GM12873 (cell line): ENCODE measurements around the gene ADGRD1.

Experiments
- TF ChIP-seq, protein P1 (sequence below): IDR thresholded peaks from 2 replicates; pipeline ENCODE4 v1.5.1; 2012; ENCODE audit warnings: low read depth, mild to moderate bottlenecking, moderate library complexity, low read length, control low read depth; ENCODE audit not compliant: insufficient read depth; ENCODE audit errors: missing control alignments

Gene ADGRD1

DNA sequence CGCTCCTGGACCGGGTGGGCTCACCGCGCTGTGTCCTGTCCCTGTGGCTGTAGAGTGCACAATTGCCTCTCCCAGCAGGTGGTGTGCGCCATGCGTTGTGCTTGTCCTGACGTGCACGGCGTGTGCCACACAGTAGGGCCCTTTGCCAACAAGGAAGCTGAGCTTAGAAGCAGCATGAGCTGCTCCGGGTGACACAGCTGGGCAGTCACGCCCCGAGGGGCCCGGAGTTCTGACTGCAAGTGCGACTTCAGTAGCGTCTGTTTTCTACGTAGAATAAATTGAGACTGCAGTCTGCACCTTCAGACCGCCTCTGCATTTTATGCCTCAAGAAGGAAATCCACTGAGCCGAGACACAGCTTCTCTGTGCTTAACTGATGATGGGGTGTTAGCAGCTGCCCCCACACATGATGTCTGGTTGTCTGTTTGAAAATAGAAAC is 81.6 kb downstream of the ADGRD1 start:
- TF ChIP-seq, protein P1, sequence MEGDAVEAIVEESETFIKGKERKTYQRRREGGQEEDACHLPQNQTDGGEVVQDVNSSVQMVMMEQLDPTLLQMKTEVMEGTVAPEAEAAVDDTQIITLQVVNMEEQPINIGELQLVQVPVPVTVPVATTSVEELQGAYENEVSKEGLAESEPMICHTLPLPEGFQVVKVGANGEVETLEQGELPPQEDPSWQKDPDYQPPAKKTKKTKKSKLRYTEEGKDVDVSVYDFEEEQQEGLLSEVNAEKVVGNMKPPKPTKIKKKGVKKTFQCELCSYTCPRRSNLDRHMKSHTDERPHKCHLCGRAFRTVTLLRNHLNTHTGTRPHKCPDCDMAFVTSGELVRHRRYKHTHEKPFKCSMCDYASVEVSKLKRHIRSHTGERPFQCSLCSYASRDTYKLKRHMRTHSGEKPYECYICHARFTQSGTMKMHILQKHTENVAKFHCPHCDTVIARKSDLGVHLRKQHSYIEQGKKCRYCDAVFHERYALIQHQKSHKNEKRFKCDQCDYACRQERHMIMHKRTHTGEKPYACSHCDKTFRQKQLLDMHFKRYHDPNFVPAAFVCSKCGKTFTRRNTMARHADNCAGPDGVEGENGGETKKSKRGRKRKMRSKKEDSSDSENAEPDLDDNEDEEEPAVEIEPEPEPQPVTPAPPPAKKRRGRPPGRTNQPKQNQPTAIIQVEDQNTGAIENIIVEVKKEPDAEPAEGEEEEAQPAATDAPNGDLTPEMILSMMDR = no peak

DNA sequence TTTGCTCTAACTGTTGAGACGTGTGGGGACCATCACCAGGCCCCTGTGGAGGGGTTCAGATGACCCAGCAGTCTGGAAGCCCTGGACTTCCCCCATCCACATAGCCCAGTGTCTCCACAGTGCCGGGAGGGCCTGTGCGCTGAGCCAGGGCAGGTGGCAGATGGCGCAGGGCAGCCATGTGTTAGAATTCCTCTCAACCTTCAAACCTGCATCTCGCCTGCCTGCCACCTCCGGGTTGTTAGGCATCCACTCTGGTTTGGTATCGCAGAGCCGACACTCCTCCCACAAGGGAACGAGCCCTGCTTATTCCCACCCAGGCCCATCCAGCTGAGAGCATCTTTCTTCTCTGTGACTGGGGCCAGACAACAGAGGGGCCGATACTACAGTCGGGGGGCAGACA is 84.5 kb downstream of the ADGRD1 start:
- TF ChIP-seq, protein P1 = no peak

DNA sequence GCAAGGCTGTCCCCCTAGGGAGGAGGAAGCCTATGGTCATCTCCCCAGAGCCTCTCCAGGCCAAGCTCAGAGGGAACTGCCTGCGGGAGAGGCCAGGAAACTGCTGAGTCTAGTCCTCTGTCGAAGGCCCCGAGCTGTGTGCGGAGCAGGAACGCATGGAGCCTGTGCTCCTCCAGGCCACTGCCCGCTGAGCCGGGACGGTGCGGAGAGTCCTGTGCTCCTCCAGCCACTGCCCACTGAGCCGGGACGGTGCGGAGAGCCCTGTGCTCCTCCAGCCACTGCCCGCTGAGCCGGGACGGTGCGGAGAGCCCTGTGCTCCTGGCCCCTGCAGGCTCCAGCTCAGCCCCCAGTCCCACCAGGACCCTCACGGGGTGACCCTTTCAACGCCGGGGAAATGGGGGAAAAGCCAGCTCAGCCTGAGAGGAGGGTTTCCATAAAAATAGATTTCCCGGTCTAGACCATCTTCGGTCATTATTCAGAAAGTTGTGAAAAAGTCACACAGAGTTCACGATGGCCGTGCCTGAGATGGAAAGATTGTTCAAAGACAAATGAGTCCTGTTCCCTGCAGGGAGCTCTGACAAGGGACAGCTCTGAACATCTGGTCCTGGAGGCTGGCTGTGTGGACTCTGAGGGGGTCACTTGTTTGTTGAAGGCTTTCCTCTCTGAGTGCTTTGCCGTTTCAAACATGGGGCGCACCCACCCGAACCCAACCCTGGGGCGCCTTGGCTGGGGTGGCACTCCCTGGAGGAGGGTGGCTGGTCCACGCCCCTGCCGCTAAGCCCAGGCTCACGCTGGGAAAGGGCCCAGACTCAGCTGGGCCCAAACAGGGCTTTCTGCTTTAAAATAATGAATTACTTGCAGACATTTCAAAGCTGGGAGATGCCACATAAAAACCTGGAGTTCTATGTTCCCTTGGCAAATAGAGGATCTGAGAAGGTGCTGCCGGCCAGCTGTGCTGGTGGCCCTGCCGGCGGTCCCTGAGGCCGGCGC is 85.5 kb downstream of the ADGRD1 start:
- TF ChIP-seq, protein P1 = no peak

DNA sequence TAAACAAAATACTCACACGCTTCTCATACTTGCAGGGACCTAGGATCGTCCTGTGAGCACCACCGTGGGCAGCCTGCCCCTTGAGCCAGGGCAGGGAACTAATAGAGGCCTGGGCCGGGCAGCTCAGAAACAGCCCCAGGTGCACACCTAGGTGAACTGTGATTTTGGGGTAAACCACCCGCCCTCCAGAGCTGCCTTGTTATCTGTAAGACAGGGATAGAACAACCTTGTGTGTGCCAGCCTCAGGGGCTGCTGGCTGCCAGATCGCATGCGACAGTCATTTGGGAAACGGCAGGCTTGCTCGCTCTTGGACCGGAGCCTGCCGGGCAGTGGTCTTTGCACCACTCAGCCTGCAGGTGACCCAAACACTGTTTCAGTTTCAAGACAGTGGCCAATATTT is 86.8 kb downstream of the ADGRD1 start:
- TF ChIP-seq, protein P1 = no peak

DNA sequence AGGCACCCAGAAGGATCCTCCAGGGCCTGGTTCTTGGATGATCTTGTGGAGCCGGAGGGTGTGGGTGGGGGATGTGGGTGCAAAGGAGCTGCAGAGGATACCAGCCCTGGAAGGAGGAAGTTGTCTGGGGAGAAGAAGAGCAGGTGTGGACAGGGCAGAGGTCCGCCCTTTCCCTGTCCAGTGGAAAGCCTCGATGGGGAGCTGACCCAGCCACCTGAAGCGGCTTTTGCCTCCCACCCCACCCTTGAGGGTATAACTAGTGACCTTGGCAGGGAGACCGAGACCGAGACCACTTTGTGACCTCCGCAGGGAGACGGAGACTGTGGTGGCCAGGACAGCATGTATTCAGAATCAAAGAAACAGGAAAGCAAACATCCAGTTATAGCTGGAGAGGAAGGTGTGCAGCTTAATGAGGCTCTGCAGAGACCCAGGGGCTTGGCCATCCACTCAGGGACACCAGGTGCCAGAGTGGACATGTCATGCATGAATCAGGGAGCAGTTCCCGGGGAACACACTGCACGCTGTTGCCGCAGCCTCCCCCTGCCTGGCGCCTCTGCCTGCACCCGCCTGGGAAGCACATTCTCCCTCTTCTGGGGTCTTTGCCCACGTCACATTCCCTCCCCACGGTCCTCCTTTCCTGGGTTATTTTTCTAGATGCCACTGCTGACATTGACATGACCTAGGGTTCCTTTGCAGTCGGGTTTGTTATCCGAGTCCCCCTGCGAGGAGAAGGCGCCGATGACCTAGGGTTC is 87.7 kb downstream of the ADGRD1 start:
- TF ChIP-seq, protein P1 = no peak

DNA sequence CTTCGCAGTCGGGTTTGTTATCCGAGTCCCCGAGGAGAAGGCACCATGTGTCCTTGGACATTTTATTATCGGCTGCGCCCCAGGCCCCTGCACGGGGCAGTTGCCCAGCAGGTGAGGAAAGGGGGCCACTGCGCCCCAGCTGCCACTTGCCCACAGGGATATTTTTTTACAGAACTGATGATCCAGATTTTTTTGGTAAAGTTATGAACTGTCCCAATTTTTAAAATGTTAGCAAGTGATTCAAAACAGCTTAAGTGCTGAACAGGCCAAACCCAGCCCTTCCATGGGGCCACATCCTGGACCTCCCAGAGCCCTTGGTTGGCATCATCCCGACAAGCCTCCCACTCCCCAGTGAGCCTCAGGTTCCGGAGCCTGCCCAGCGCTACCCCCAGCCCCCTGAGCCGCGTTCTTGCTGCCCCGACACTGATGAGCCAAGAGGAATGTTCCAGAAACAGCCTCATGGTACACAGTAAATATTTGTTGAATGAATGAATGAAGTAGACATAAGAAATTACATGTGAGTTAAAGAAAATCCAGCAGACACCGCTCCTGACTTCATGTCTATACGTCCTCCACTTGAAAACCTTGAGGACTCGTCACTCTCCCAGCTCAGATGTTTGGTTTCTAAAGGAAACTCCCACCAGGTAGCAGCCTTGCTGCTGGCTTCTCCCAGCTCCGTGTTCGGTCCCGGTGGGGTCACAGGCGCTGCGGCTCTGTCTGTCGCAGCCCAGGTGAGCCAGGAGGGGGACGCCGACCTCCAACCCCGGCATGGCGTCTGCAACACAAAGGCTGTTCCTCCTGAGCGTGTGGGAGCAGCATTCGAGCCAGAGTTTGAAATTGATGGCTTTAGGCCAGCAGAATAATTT is 88.5 kb downstream of the ADGRD1 start:
- TF ChIP-seq, protein P1 = no peak
